ENCODE results near the gene CAMK2G. TPM values are rescaled to one million over a fixed set of nuclear protein-coding genes. Genes with fewer than 3 reads are reported as not detected.

CAMK2G gene
- total and polyA plus RNA-seq, 9 donors = 9.8 to 42.9 (median 16.7) TPM

DNA sequence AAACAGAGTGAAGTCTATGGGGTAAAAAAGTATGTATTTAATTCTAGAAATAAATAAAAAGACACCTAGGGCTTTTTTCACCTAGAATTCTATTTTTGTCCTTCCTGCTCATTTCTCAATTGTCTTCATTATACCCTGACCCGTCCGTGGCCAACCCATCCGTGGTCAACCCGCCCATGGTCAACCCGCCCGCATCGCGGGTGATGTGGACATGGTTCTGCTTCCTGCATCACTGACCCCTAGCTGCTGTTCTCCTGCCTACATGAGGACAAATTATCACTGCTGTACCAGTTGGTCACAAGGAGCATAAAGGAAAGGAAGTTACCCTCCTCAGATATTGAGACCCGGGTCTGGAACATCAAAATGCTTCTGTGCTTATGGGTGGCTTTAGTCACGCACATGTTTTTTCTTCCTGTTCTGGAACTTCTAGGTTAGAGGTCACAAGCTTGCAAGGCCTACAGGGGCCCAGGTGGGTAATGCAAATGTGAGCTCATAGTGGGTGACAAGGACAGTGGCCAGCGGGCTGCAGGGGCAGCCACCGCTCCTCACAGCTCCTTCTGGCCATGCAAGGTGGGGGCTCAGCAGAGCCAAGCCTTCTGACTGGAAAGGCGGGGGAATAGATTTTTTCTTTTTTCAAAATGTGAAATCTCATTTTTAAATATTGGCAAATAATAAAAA is 15.5 kb downstream of the CAMK2G start:
- no peaks in the 10 kb centered on the region for H3K4me1 ChIP-seq (ENCODE audit: insufficient read depth)
- H3K36me3 ChIP-seq = no peaks in the 10 kb centered on the region
- H3K27me3 ChIP-seq = no peaks in the 10 kb centered on the region
- intact Hi-C loops (cut with DNase I) = no loop called here
- no peak overlapping the region for H3K4me3 ChIP-seq
- TF ChIP-seq EP300 (IDR thresholded peaks at IDR 0.05) (no peak), POLR2A (IDR thresholded peaks at IDR 0.05) (no peak)
- TF ChIP-seq, protein P1, sequence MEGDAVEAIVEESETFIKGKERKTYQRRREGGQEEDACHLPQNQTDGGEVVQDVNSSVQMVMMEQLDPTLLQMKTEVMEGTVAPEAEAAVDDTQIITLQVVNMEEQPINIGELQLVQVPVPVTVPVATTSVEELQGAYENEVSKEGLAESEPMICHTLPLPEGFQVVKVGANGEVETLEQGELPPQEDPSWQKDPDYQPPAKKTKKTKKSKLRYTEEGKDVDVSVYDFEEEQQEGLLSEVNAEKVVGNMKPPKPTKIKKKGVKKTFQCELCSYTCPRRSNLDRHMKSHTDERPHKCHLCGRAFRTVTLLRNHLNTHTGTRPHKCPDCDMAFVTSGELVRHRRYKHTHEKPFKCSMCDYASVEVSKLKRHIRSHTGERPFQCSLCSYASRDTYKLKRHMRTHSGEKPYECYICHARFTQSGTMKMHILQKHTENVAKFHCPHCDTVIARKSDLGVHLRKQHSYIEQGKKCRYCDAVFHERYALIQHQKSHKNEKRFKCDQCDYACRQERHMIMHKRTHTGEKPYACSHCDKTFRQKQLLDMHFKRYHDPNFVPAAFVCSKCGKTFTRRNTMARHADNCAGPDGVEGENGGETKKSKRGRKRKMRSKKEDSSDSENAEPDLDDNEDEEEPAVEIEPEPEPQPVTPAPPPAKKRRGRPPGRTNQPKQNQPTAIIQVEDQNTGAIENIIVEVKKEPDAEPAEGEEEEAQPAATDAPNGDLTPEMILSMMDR (IDR thresholded peaks at IDR 0.05) = no peak
- no peak for DNase-seq
- WGBS, 3 donors = 90 to 93% (median 90%) methylated on average over 13 of the region's 13 CpGs
- no peaks in the 10 kb centered on the region for H3K9me3 ChIP-seq
- no peak overlapping the region for H3K27ac ChIP-seq

DNA sequence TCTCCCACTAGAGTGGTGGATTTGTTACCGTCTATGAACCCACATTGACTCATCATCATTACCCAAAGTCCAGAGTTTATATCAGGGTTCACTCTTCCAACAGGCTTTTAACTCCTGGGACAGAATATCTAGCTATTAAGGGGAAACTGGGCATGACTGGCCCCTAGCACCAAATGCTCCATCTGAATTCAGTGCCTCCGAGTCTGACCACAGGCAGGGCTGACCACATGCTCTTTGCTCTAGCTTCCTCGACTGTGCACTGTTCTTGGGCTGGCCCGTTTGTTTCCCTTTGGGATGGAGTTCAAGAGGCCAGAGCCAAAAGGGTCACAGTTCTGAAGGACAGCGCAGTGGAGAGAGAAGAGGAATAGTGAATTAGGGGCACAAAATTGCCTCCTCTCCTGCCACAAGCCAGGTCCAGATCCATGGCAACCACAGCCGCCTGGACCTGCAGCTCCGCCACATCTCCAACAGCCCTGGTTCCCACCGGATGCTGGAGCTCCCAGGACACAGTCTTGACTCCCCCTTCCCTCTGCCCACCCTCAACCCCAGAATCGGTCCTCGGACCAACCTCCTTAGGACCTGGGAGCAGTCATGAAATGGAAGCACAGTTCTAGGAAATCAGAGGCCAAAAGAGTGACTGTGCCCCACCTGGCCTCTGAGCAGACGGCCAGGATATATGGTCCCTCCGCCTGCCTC is 16.2 kb downstream of the CAMK2G start:
- intact Hi-C loops (cut with DNase I) = no loop called here
- TF ChIP-seq EP300 (IDR thresholded peaks at IDR 0.05) (no peak), POLR2A (IDR thresholded peaks at IDR 0.05) (no peak)
- TF ChIP-seq, protein P1 (IDR thresholded peaks at IDR 0.05) = no peak
- no peak overlapping the region for H3K27ac ChIP-seq
- DNase-seq = no peak
- no peaks in the 10 kb centered on the region for H3K9me3 ChIP-seq
- no peaks in the 10 kb centered on the region for H3K36me3 ChIP-seq
- 78 to 82% (median 78%) methylated on average over 12 of the region's 12 CpGs for WGBS, 3 donors
- no peaks in the 10 kb centered on the region for H3K27me3 ChIP-seq
- H3K4me1 ChIP-seq (ENCODE audit: insufficient read depth) = no peaks in the 10 kb centered on the region
- no peak overlapping the region for H3K4me3 ChIP-seq

DNA sequence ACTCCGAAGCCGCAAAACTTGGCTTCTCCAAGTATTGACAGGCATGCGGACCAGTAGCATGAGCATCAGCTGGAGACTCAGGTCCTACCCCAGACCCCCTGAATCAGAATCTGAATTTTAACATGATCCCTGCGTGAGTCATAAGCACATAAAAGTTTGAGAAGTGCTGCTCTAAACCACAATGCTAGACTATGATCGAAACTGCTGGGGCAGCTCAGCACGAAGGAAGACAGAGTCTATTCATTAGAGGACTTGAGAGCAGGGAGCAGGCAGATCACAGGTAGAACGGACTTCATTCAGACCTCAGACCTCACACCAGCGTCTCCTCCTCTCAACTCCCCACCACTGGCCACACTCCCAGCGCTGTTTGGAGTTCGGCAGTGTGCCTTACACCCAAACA is 16.9 kb downstream of the CAMK2G start:
- H3K9me3 ChIP-seq = no peaks in the 10 kb centered on the region
- H3K4me3 ChIP-seq = no peak overlapping the region
- WGBS, 3 donors = 39 to 44% (median 40%) methylated on average over 10 of the region's 10 CpGs
- no peaks in the 10 kb centered on the region for H3K36me3 ChIP-seq
- no peaks in the 10 kb centered on the region for H3K27me3 ChIP-seq
- TF ChIP-seq POLR2A (IDR thresholded peaks at IDR 0.05) = no peak
- TF ChIP-seq EP300 (IDR thresholded peaks at IDR 0.05) = no peak
- TF ChIP-seq, protein P1 (IDR thresholded peaks at IDR 0.05) = no peak
- DNase-seq = no peak
- no peak overlapping the region for H3K27ac ChIP-seq
- no peaks in the 10 kb centered on the region for H3K4me1 ChIP-seq (ENCODE audit: insufficient read depth)
- intact Hi-C loops (cut with DNase I) = no loop called here

DNA sequence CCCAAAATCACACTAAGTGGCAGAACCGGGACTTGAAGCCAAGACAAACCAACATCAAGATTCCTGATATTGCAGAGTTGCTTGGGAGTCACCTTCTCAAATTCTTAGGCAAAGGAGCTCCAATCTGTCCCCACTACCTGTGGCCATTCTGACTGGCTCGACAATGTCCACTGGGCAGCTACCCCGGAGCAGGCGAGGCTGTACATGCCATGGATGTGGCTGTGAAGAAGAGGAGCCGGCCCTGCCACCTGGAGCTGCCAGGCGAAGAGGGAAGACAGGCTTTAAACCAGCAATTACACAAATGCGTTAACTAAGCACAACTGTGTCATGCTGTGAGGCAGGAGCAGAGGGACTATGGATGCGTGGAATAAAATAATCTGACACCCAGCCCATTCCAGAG is 18.1 kb downstream of the CAMK2G start:
- no peaks in the 10 kb centered on the region for H3K27me3 ChIP-seq
- H3K4me1 ChIP-seq (ENCODE audit: insufficient read depth) = no peaks in the 10 kb centered on the region
- no peak overlapping the region for H3K27ac ChIP-seq
- DNase-seq = no peak
- no peak for TF ChIP-seq POLR2A (IDR thresholded peaks at IDR 0.05)
- TF ChIP-seq, protein P1 (IDR thresholded peaks at IDR 0.05) = no peak
- no peak for TF ChIP-seq EP300 (IDR thresholded peaks at IDR 0.05)
- WGBS, 3 donors = 75 to 81% (median 78%) methylated on average over 8 of the region's 8 CpGs
- no peaks in the 10 kb centered on the region for H3K9me3 ChIP-seq
- no peak overlapping the region for H3K4me3 ChIP-seq
- H3K36me3 ChIP-seq = no peaks in the 10 kb centered on the region
- intact Hi-C loops (cut with DNase I) = no loop called here

All from ovary (tissue), 9 donors.